Duodenal mucosa (tissue), 2 donors: ENCODE measurements around the gene AVPI1.

ENCODE experiments used
- H3K27ac ChIP-seq: one replicate; pipeline ENCODE4 v1.7.0; 2013; ENCODE audit warnings: low read depth, low read length
- H3K27me3 ChIP-seq, 2 donors: one replicate each; pipeline ENCODE4 v1.7.0; 2013; ENCODE audit warnings: low read length in 2 of 2, control low read depth in 1 of 2; ENCODE audit not compliant: insufficient read depth in 2 of 2, control insufficient read depth in 1 of 2
- H3K36me3 ChIP-seq, 2 donors: one replicate each; pipeline ENCODE4 v1.7.0; 2013; ENCODE audit warnings: low read length in 2 of 2, control low read depth in 1 of 2; ENCODE audit not compliant: insufficient read depth in 2 of 2, control insufficient read depth in 1 of 2
- H3K4me1 ChIP-seq, 2 donors: one replicate each; pipeline ENCODE4 v1.7.0; 2013; ENCODE audit warnings: low read length in 2 of 2, control low read depth in 1 of 2; ENCODE audit not compliant: insufficient read depth in 2 of 2, control insufficient read depth in 1 of 2
- H3K4me3 ChIP-seq, 2 donors: one replicate each; pipeline ENCODE4 v1.7.0; 2013; ENCODE audit warnings: low read length in 2 of 2, low read depth in 1 of 2
- H3K9ac ChIP-seq, 2 donors: one replicate each; pipeline ENCODE4 v1.7.0; 2013; ENCODE audit warnings: low read length in 2 of 2, low read depth in 1 of 2
- H3K9me3 ChIP-seq, 2 donors: one replicate each; pipeline ENCODE4 v1.7.0; 2013; ENCODE audit warnings: low read length in 2 of 2, control low read depth in 1 of 2; ENCODE audit not compliant: control insufficient read depth in 1 of 2

AVPI1 gene

GRCh38 chr10:97723001-97723400 is 36.0 kb upstream of the AVPI1 start:
- H3K4me1 ChIP-seq, result peaks cover 16 to 19% of the 10 kb centered on the region in 2 donors
- no peak overlapping the region for H3K4me3 ChIP-seq
- no peak overlapping the region for H3K9ac ChIP-seq
- no peaks in the 10 kb centered on the region for H3K36me3 ChIP-seq
- no peaks in the 10 kb centered on the region for H3K27me3 ChIP-seq
- no peak overlapping the region for H3K27ac ChIP-seq
- H3K9me3 ChIP-seq, result no peaks in the 10 kb centered on the region

GRCh38 chr10:97721871-97722780 is 35.1 kb upstream of the AVPI1 start:
- no peak overlapping the region for H3K4me3 ChIP-seq
- no peaks in the 10 kb centered on the region for H3K36me3 ChIP-seq
- H3K27me3 ChIP-seq, result no peaks in the 10 kb centered on the region
- no peak overlapping the region for H3K27ac ChIP-seq
- H3K9ac ChIP-seq, result no peak overlapping the region
- H3K4me1 ChIP-seq, result peaks cover 21 to 24% of the 10 kb centered on the region in 2 donors
- H3K9me3 ChIP-seq, result no peaks in the 10 kb centered on the region

DNA sequence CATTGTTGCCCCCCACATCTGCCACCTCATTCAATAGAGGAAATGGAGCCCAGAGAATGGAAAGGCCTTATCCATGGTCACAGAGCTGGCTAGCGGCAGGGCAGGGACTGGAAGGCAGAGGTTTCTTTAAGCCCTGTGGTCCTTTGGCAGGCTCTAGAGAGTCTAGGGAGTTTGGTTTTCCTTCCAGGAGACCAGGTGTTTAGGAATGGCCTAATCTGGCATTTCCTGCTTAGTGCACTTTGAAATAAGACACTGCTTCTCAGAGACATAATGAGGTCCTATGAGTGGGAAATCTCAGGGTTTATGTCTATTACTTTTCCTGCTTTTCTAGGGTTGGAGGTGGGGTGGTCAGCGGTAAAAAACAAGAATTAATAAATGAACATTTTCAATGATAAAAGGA is 32.6 kb upstream of the AVPI1 start:
- Histone ChIP-seq H3K36me3 (no peaks in the 10 kb centered on the region), H3K9me3 (no peaks in the 10 kb centered on the region), H3K27ac (no peak overlapping the region), H3K4me3 (no peak overlapping the region), H3K27me3 (no peaks in the 10 kb centered on the region), H3K9ac (peak overlapping the region in 1 of 2 donors; percentile 15), H3K4me1 (peaks cover 24 to 32% of the 10 kb centered on the region in 2 donors)

DNA sequence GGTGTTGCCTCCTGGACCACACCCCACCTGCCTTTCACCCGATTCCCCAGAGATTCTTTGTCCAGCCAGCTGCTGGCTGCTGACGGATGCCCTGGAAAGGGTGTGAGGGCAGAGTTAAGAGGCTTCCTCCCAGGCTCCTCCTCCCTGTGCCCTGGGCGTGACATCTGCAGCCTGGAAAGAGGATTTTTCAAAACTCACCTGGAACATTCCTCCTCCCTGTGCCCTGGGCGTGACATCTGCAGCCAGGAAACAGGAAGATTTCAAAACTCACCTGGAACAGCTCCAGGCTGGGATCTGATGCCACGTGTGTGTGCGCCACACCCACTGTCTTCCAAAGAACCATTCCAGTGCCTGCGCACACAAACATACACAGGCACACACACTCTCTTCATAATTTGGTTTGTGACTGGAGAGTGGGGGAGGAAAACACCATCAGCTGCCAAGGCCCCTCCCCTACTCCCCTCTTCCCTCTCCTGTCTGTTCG is 31.7 kb upstream of the AVPI1 start:
- Histone ChIP-seq H3K36me3 (no peaks in the 10 kb centered on the region), H3K27me3 (no peaks in the 10 kb centered on the region), H3K9ac (peak overlapping the region in 1 of 2 donors; percentile 47), H3K9me3 (no peaks in the 10 kb centered on the region), H3K4me1 (peaks cover 24 to 35% of the 10 kb centered on the region in 2 donors), H3K4me3 (no peak overlapping the region), H3K27ac (no peak overlapping the region)

- no peak overlapping the region for H3K27ac ChIP-seq
- H3K4me1 ChIP-seq, result peaks cover 25 to 37% of the 10 kb centered on the region in 2 donors
- peak overlapping the region in 1 of 2 donors; percentile 47 for H3K9ac ChIP-seq
- H3K27me3 ChIP-seq, result no peaks in the 10 kb centered on the region
- H3K36me3 ChIP-seq, result no peaks in the 10 kb centered on the region
- H3K4me3 ChIP-seq, result no peak overlapping the region
- no peaks in the 10 kb centered on the region for H3K9me3 ChIP-seq
These were observed 31.1 kb upstream of the AVPI1 start for GRCh38 chr10:97718178-97718577.

DNA sequence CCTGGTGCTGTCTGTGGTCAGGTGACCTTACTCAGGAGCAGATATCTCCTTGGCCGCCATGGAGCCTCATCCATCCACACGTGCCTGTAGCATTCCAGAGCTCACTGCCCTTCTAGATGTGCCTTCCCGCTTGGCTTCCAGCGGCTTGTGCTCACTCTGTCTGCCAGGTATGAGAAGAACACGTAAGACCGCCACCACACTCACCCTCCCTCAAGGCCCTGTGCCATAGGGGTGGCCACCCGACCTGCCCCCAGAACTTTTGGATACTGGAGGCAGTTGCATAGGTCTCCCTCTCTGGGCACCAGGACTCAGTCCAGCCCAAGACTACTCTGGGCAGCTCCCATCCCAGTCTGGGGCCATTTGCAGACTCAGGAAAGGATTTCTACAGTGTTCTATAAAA is 30.6 kb upstream of the AVPI1 start:
- H3K4me1 ChIP-seq, result peaks cover 28 to 42% of the 10 kb centered on the region in 2 donors
- H3K4me3 ChIP-seq, result no peak overlapping the region
- H3K36me3 ChIP-seq, result no peaks in the 10 kb centered on the region
- no peak overlapping the region for H3K27ac ChIP-seq
- no peaks in the 10 kb centered on the region for H3K9me3 ChIP-seq
- no peaks in the 10 kb centered on the region for H3K27me3 ChIP-seq
- no peak overlapping the region for H3K9ac ChIP-seq

DNA sequence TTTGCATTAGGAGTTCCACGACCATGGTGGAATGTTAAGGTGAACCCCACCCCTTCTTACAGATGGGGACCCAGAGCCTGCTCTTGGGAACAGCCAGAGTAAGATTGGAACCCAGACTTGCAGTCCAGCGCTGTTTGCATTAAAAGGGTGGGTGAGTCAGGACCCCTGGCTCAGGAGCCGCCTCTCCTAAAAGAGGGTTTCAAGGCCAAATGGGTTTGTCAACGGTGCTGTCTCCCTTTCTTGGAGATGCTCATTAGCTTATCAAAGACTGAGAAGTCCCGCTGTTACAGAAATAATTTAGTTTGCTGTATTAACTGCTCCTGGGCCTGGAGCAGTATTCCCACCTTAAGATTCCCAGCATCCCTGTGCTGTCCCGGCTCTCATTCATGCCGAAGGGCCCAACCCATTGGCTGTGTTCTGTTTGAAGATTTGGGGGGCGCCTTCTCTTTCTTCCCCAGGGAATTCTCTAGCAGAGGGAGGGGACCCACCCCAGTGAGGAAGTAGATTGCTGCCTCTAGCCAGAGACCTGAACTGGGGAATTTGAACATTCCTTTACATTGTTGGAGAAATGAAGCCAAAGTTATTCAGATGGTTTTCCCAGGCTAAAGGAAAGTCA is 28.3 kb upstream of the AVPI1 start:
- Histone ChIP-seq H3K4me1 (peaks cover 28 to 38% of the 10 kb centered on the region in 2 donors), H3K27ac (no peak overlapping the region), H3K9ac (peak overlapping the region; percentile 49 to 70), H3K27me3 (no peaks in the 10 kb centered on the region), H3K9me3 (no peaks in the 10 kb centered on the region), H3K36me3 (no peaks in the 10 kb centered on the region), H3K4me3 (peak overlapping the region; percentile 60 to 80)

GRCh38 chr10:97714401-97715258 is 27.6 kb upstream of the AVPI1 start:
- Histone ChIP-seq H3K27me3 (no peaks in the 10 kb centered on the region), H3K4me1 (peaks cover 28 to 38% of the 10 kb centered on the region in 2 donors), H3K36me3 (no peaks in the 10 kb centered on the region), H3K9ac (peak overlapping the region; percentile 49 to 70), H3K4me3 (peak overlapping the region; percentile 60 to 80), H3K27ac (peak overlapping the region; percentile 78), H3K9me3 (no peaks in the 10 kb centered on the region)

DNA sequence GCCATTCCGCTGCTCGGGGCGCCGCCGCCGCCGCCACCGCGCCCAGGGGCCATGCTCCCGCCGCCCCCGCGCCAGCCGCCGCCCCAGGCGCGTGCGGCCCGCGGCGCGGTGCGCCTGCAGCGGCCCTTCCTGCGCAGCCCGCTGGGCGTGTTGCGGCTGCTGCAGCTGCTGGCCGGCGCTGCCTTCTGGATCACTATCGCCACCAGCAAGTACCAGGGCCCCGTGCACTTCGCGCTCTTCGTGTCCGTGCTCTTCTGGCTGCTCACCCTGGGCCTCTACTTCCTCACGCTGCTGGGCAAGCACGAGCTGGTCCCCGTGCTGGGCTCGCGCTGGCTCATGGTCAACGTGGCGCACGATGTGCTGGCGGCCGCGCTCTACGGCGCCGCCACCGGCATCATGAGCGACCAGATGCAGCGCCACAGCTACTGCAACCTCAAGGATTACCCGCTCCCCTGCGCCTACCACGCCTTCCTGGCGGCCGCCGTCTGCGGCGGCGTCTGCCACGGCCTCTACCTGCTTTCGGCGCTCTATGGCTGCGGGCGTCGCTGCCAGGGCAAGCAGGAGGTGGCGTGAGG is 26.9 kb upstream of the AVPI1 start:
- H3K27me3 ChIP-seq, result no peaks in the 10 kb centered on the region
- peak overlapping the region; percentile 60 to 80 for H3K4me3 ChIP-seq
- peak overlapping the region; percentile 49 to 70 for H3K9ac ChIP-seq
- peaks cover 21 to 32% of the 10 kb centered on the region in 2 donors for H3K4me1 ChIP-seq
- H3K9me3 ChIP-seq, result no peaks in the 10 kb centered on the region
- no peaks in the 10 kb centered on the region for H3K36me3 ChIP-seq
- peak overlapping the region; percentile 78 for H3K27ac ChIP-seq
